ENCODE measurements around the gene KCNH4. TPM values are rescaled to one million over a fixed set of nuclear protein-coding genes. Genes with fewer than 3 reads are reported as not detected.

KCNH4 gene
- total RNA-seq, 3 donors from 2014 or later: 0.06 to 0.10 TPM; not detected in 1

- no peak for ATAC-seq
- no peak for TF ChIP-seq CTCF (IDR thresholded peaks at IDR 0.05)
Measured at GRCh38 chr17:42119301-42119700, 61.6 kb downstream of the KCNH4 start.

GRCh38 chr17:42118545-42118944 is 62.4 kb downstream of the KCNH4 start:
- Histone ChIP-seq H3K9me3 (no peaks in the 10 kb centered on the region), H3K4me3 (no peak overlapping the region), H3K4me1 (ENCODE audit: low read depth) (peaks cover 17% of the 10 kb centered on the region), H3K36me3 (ENCODE audit: low read depth) (no peaks in the 10 kb centered on the region)
- ATAC-seq (no peak), DNase-seq (peak in 1 of 3 donors; percentile 54)
- TF ChIP-seq CTCF (IDR thresholded peaks at IDR 0.05): no peak
- intact Hi-C loops (cut with DNase I, micrococcal nuclease): loop anchor here (5.0 to 10.0 kb wide), 2 partner anchors 51 to 154 kb away; partner anchors contain the start of gene CNP (in 1 of the 2)

More at GRCh38 chr17:42119301-42119700, 61.6 kb downstream of the KCNH4 start:
- intact Hi-C loops (cut with DNase I, micrococcal nuclease): loop anchor here (5.0 to 10.0 kb wide), 2 partner anchors 52 to 154 kb away; partner anchors contain the start of gene CNP (in 1 of the 2)
- no peak for DNase-seq
- H3K4me1 ChIP-seq (ENCODE audit: low read depth): peaks cover 17% of the 10 kb centered on the region
- H3K4me3 ChIP-seq: no peak overlapping the region
- no peaks in the 10 kb centered on the region for H3K9me3 ChIP-seq
- H3K36me3 ChIP-seq (ENCODE audit: low read depth): no peaks in the 10 kb centered on the region

GRCh38 chr17:42118126-42118510 is 62.8 kb downstream of the KCNH4 start:
- Histone ChIP-seq H3K36me3 (ENCODE audit: low read depth) (no peaks in the 10 kb centered on the region), H3K4me3 (no peak overlapping the region), H3K4me1 (ENCODE audit: low read depth) (peaks cover 18% of the 10 kb centered on the region), H3K9me3 (no peaks in the 10 kb centered on the region)
- TF ChIP-seq CTCF (IDR thresholded peaks at IDR 0.05): no peak
- intact Hi-C loops (cut with DNase I, micrococcal nuclease): loop anchor here (5.0 to 10.0 kb wide), 2 partner anchors 51 to 153 kb away; partner anchors contain the start of gene CNP (in 1 of the 2)
- no peak for ATAC-seq
- no peak for DNase-seq

- no peak for TF ChIP-seq CTCF (IDR thresholded peaks at IDR 0.05)
- no peaks in the 10 kb centered on the region for H3K36me3 ChIP-seq (ENCODE audit: low read depth)
Measured at GRCh38 chr17:42117397-42118125, 63.4 kb downstream of the KCNH4 start.

GRCh38 chr17:42116705-42117396 is 64.1 kb downstream of the KCNH4 start:
- Histone ChIP-seq H3K4me1 (ENCODE audit: low read depth) (peaks cover 24% of the 10 kb centered on the region), H3K36me3 (ENCODE audit: low read depth) (no peaks in the 10 kb centered on the region), H3K9me3 (no peaks in the 10 kb centered on the region), H3K4me3 (no peak overlapping the region)
- DNase-seq: peak; percentile 84 to 94 (median 88)
- intact Hi-C loops (cut with DNase I, micrococcal nuclease): loop anchor here (5.0 to 10.0 kb wide), 2 partner anchors 50 to 152 kb away; partner anchors contain the start of gene CNP (in 1 of the 2)
- TF ChIP-seq CTCF (IDR thresholded peaks at IDR 0.05): peak; percentile 77
- ATAC-seq: peak; percentile 53

More at GRCh38 chr17:42117397-42118125, 63.4 kb downstream of the KCNH4 start:
- H3K4me3 ChIP-seq: no peak overlapping the region
- ATAC-seq: no peak
- peak in 1 of 3 donors; percentile 61 for DNase-seq
- peaks cover 24% of the 10 kb centered on the region for H3K4me1 ChIP-seq (ENCODE audit: low read depth)
- intact Hi-C loops (cut with DNase I, micrococcal nuclease): loop anchor here (5.0 to 10.0 kb wide), 2 partner anchors 50 to 153 kb away; partner anchors contain the start of gene CNP (in 1 of the 2)
- no peaks in the 10 kb centered on the region for H3K9me3 ChIP-seq

Data from mucosa of descending colon (tissue), 3 donors.